ENCODE results near the gene CTCFL. TPM values are rescaled to one million over a fixed set of nuclear protein-coding genes. Genes with fewer than 3 reads are reported as not detected.

CTCFL gene
- total and polyA plus RNA-seq, 2 of the 13 experiments (the other 11 are each of a cell fraction or from before 2014, with no cell fraction given): 0.04 TPM; not detected in 1

- no peak for TF ChIP-seq SALL2 (CRISPR knock-in tag; IDR thresholded peaks at IDR 0.05)
- no peak for TF ChIP-seq ZBTB7A (CRISPR knock-in tag; IDR thresholded peaks at IDR 0.05)
- TF ChIP-seq CSRNP1 (CRISPR knock-in tag; IDR thresholded peaks at IDR 0.05): no peak
- TF ChIP-seq NFE2L2 (IDR thresholded peaks at IDR 0.05; ENCODE audit: low read length): no peak
- no peak for TF ChIP-seq TCF7 (IDR thresholded peaks at IDR 0.05; ENCODE audit: low read depth)
- TF ChIP-seq POLR2AphosphoS2 (IDR thresholded peaks at IDR 0.05; ENCODE audit: low read depth, low read length): peak; percentile 57; the same call in 1 of the 2 replicates
- no peak for TF ChIP-seq ZNF160 (CRISPR knock-in tag; IDR thresholded peaks at IDR 0.05)
- TF ChIP-seq SMC3 (IDR thresholded peaks at IDR 0.05; ENCODE audit: low read length): peak; percentile 6; the same call in 1 of the 2 replicates
- no peak for TF ChIP-seq ZNF280B (CRISPR knock-in tag; IDR thresholded peaks at IDR 0.05; ENCODE audit: borderline replicate concordance)
- no peak for TF ChIP-seq KLF11 (CRISPR knock-in tag; IDR thresholded peaks at IDR 0.05)
- TF ChIP-seq ZKSCAN8 (CRISPR knock-in tag; IDR thresholded peaks at IDR 0.05; ENCODE audit: borderline replicate concordance): peak; percentile 98
- no peak for TF ChIP-seq ZNF639 (CRISPR knock-in tag; conservative IDR thresholded peaks at IDR 0.05)
- no peak for TF ChIP-seq NCOA1 (CRISPR knock-in tag; IDR thresholded peaks at IDR 0.05)
- no peak for TF ChIP-seq ZNF598 (CRISPR knock-in tag; IDR thresholded peaks at IDR 0.05; ENCODE audit: borderline replicate concordance)
- no peak for TF ChIP-seq ZEB1 (IDR thresholded peaks at IDR 0.05; ENCODE audit: insufficient replicate concordance, low read depth)
- TF ChIP-seq HNRNPK (IDR thresholded peaks at IDR 0.05; ENCODE audit: low read depth, low read length, poor library complexity, severe bottlenecking): no peak
- TF ChIP-seq SSRP1 (CRISPR knock-in tag; IDR thresholded peaks at IDR 0.05): peak; percentile 63
- TF ChIP-seq SP2 (CRISPR knock-in tag; IDR thresholded peaks at IDR 0.05): no peak
- TF ChIP-seq RAD21 (CRISPR knock-in tag; IDR thresholded peaks at IDR 0.05): no peak
- TF ChIP-seq HDAC1 (CRISPR knock-in tag; IDR thresholded peaks at IDR 0.05): no peak
- no peak for TF ChIP-seq ZNF451 (CRISPR knock-in tag; IDR thresholded peaks at IDR 0.05)
- TF ChIP-seq POLR2A (IDR thresholded peaks at IDR 0.05; ENCODE audit: insufficient read depth in 1 of 2, low read depth in 2 of 2, low read length in 2 of 2): peak; percentile 16 to 69; a peak in 3 of 4 replicates
- no peak for TF ChIP-seq GMEB1 (CRISPR knock-in tag; IDR thresholded peaks at IDR 0.05; ENCODE audit: borderline replicate concordance)
- TF ChIP-seq ZNF615 (CRISPR knock-in tag; IDR thresholded peaks at IDR 0.05; ENCODE audit: borderline replicate concordance): no peak
- no peak for TF ChIP-seq CCAR2 (optimal IDR thresholded peaks at IDR 0.05; ENCODE audit: low read depth, low read length)
- TF ChIP-seq MAF1 (CRISPR knock-in tag; IDR thresholded peaks at IDR 0.05; ENCODE audit: borderline replicate concordance): no peak
- no peak for TF ChIP-seq ZBTB7B (CRISPR knock-in tag; IDR thresholded peaks at IDR 0.05)
These were observed 42.0 kb upstream of the CTCFL start (continued) for GRCh38 chr20:57566803-57567459.
